Measurements from ENCODE around the gene BRD1. TPM values are rescaled to one million over a fixed set of nuclear protein-coding genes. Genes with fewer than 3 reads are reported as not detected.
A peak's percentile ranks its signal among the peaks of the same experiment; 100 is the strongest.

Gene BRD1
- total and polyA plus RNA-seq, 4 donors: 16.6 to 51.5 (median 28.1) TPM

GRCh38 chr22:49803737-49804375 is 23.8 kb downstream of the BRD1 start:
- WGBS, 2 donors: 87 to 96% methylated on average over 28 of the region's 28 CpGs
- ATAC-seq (ENCODE audit: insufficient read depth, low FRiP score) (no peak), DNase-seq (no peak)
- Histone ChIP-seq H3K9me3 (ENCODE audit: control insufficient read depth in 4 of 4, insufficient read depth in 3 of 4, low read length in 3 of 4) (peaks cover 0 to 6% (median 0%) of the 10 kb centered on the region in 4 donors), H3K36me3 (ENCODE audit: control insufficient read depth in 4 of 4, insufficient read depth in 4 of 4, low read length in 4 of 4) (peaks cover 0 to 29% (median 14%) of the 10 kb centered on the region in 4 donors), H3K4me1 (ENCODE audit: control insufficient read depth in 5 of 5, insufficient read depth in 5 of 5, low read length in 5 of 5) (peaks cover 0 to 32% (median 0%) of the 10 kb centered on the region in 5 donors), H3K27me3 (ENCODE audit: control insufficient read depth in 3 of 3, insufficient read depth in 3 of 3, low read length in 2 of 3) (no peaks in the 10 kb centered on the region), H3K4me3 (no peak overlapping the region), H3K27ac (ENCODE audit: low read depth in 1 of 2, low read length in 1 of 2) (peak overlapping the region in 1 of 2 donors; percentile 30), H3K9ac (ENCODE audit: insufficient read depth in 1 of 2, low read length in 2 of 2) (no peak overlapping the region)
- TF ChIP-seq, protein P1, sequence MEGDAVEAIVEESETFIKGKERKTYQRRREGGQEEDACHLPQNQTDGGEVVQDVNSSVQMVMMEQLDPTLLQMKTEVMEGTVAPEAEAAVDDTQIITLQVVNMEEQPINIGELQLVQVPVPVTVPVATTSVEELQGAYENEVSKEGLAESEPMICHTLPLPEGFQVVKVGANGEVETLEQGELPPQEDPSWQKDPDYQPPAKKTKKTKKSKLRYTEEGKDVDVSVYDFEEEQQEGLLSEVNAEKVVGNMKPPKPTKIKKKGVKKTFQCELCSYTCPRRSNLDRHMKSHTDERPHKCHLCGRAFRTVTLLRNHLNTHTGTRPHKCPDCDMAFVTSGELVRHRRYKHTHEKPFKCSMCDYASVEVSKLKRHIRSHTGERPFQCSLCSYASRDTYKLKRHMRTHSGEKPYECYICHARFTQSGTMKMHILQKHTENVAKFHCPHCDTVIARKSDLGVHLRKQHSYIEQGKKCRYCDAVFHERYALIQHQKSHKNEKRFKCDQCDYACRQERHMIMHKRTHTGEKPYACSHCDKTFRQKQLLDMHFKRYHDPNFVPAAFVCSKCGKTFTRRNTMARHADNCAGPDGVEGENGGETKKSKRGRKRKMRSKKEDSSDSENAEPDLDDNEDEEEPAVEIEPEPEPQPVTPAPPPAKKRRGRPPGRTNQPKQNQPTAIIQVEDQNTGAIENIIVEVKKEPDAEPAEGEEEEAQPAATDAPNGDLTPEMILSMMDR (IDR thresholded peaks at IDR 0.05; ENCODE audit: control extremely low read depth, extremely low read depth): no peak

DNA sequence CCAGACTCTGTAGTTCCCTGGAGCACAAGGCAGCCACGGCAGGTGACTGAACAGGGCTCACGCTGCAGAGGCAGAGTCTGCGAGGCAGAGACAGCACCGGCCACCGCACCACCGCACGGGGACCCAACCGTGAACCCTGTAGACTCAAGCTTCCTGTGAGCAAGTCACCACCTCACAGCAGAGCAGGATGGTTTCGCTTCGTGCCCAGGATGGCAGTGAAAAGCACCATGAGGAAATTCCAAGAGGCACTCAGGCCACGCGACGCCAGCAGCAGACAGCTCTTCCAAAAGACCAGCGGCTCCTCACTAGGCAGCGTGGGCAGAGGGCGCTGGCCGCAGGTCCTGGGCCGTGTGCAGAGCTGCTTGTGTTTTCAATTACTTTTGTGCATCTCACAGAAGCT is 24.5 kb downstream of the BRD1 start:
- Histone ChIP-seq H3K27me3 (ENCODE audit: control insufficient read depth in 3 of 3, insufficient read depth in 3 of 3, low read length in 2 of 3) (no peaks in the 10 kb centered on the region), H3K9me3 (ENCODE audit: control insufficient read depth in 4 of 4, insufficient read depth in 3 of 4, low read length in 3 of 4) (peaks cover 0 to 6% (median 0%) of the 10 kb centered on the region in 4 donors), H3K4me1 (ENCODE audit: control insufficient read depth in 5 of 5, insufficient read depth in 5 of 5, low read length in 5 of 5) (peaks cover 0 to 32% (median 0%) of the 10 kb centered on the region in 5 donors), H3K27ac (ENCODE audit: low read depth in 1 of 2, low read length in 1 of 2) (no peak overlapping the region), H3K9ac (ENCODE audit: insufficient read depth in 1 of 2, low read length in 2 of 2) (no peak overlapping the region), H3K36me3 (ENCODE audit: control insufficient read depth in 4 of 4, insufficient read depth in 4 of 4, low read length in 4 of 4) (peaks cover 4 to 36% (median 18%) of the 10 kb centered on the region in 4 donors), H3K4me3 (no peak overlapping the region)
- TF ChIP-seq, protein P1 (IDR thresholded peaks at IDR 0.05; ENCODE audit: control extremely low read depth, extremely low read depth): no peak
- no peak for ATAC-seq (ENCODE audit: insufficient read depth, low FRiP score)
- no peak for DNase-seq
- 79 to 95% methylated on average over 18 of the region's 18 CpGs for WGBS, 2 donors

DNA sequence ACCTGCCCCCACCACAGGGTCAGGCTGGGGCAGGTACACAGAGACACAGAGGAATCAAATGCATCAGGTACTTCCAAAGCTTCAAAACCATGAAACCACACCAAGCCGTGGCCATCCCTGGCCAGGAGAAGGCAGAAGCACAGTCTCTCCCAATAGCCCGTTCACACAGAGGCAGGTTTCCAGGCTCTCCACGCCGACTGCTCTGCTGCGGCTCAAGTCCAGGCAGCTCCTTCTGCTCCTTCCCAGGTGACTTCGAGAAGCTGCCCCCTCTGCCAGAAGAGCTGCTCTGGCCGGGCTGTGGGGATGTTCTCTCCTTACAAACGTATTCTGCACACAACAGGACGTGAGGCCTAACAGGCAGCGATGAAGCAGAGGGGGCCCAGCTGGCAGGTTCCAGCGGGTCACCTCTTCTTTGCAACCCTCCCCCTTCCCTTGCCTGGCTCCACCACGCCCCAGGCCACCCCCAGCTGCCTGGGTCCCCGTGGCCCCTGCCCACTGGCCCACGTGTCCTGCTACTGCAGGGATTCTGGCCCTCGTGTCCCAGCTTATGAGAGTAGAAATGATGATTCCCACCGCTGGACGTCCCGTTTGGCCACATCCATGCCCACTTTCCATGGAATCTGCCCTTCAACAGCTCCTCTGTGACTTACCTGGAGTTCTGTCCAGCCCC is 26.1 kb downstream of the BRD1 start:
- peaks cover 0 to 29% (median 0%) of the 10 kb centered on the region in 5 donors for H3K4me1 ChIP-seq (ENCODE audit: control insufficient read depth in 5 of 5, insufficient read depth in 5 of 5, low read length in 5 of 5)
- no peak for DNase-seq
- ATAC-seq (ENCODE audit: insufficient read depth, low FRiP score): no peak
- H3K9me3 ChIP-seq (ENCODE audit: control insufficient read depth in 4 of 4, insufficient read depth in 3 of 4, low read length in 3 of 4): no peaks in the 10 kb centered on the region
- WGBS, 2 donors: 83 to 93% methylated on average over 18 of the region's 18 CpGs
- H3K4me3 ChIP-seq: no peak overlapping the region
- no peaks in the 10 kb centered on the region for H3K27me3 ChIP-seq (ENCODE audit: control insufficient read depth in 3 of 3, insufficient read depth in 3 of 3, low read length in 2 of 3)
- H3K9ac ChIP-seq (ENCODE audit: insufficient read depth in 1 of 2, low read length in 2 of 2): no peak overlapping the region
- peak overlapping the region in 1 of 2 donors; percentile 63 for H3K27ac ChIP-seq (ENCODE audit: low read depth in 1 of 2, low read length in 1 of 2)
- peaks cover 6 to 49% (median 29%) of the 10 kb centered on the region in 4 donors for H3K36me3 ChIP-seq (ENCODE audit: control insufficient read depth in 4 of 4, insufficient read depth in 4 of 4, low read length in 4 of 4)
- TF ChIP-seq, protein P1 (IDR thresholded peaks at IDR 0.05; ENCODE audit: control extremely low read depth, extremely low read depth): no peak

Measured in lung (tissue), 12 donors.